ENCODE results near the gene HCK.
"Not testable (repeated sequence)": the region's sequence is repeated elsewhere in the genome, so short reads cannot be mapped to it uniquely, and the experiment has no call there.

The HCK gene

DNA sequence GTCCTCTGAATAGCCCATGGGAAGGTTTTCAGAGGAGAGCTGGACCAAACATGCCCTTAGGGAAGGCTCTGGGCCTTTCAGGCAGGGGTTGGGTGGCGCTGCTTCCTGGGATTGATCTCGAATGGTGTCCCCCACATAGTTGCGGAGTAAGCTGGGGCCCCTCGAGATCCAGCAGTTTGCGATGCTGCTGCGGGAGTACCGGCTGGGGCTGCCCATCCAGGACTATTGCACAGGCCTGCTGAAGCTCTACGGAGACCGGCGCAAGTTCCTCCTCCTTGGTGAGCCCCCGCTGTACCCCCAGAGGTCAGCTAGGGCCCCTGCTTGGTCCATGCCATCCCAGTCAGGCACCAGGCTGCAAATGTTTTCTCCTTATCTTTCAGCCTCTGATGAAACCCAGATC, 22.5 kb upstream of the HCK start:
- no peak for DNase-seq

DNA sequence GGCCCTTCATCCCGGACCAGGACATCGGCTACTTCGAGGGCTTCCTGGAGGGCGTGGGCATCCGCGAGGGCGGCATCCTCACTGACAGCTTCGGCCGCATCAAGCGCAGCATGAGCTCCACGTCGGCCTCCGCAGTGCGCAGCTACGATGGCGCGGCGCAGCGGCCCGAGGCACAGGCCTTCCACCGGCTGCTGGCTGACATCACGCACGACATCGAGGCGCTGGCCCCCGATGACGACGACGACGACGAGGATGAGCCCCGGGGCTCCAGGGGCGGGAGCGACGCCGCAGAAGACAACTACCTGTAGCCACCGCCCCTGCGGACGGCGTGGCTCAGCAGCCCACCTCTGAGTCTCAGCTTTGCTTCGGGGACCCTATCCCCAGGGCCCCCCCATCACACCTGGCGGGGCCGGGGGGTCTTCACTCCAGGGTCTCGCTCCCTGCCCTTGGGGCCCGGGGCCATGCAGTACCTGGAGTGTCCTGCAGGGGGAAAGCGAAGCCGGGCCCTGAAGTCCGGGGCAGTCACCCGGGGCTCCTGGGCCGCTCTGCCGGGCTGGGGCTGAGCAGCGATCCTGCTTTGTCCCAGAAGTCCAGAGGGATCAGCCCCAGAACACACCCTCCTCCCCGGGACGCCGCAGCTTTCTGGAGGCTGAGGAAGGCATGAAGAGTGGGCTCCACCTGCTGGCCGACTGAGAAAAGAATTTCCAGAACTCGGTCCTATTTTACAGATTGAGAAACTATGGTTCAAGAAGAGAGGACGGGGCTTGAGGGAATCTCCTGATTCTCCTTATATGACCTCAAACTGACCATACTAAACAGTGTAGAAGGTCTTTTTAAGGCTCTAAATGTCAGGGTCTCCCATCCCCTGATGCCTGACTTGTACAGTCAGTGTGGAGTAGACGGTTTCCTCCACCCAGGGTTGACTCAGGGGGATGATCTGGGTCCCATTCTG, 20.8 kb upstream of the HCK start:
- peak; percentile 50 to 54 for DNase-seq

DNA sequence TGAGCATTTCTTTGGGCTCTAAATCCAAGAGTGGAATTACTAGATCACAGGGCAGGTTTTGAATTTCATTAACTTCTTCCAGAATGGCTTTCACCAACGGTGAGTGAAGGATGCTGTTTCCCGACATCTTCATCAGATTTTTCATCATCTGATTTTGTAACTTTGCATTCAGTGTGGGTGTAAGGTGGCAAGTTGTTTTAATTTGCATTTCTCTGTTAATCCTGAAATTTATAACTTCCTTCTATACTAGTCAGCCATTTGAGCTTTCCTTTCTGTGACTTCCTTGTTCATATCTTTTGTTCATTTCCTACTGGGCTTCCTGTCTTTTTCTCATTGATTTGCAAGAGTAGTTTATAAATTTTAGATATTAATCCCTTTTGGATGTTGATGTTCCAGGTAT, 18.7 kb upstream of the HCK start:
- no peak for DNase-seq

DNA sequence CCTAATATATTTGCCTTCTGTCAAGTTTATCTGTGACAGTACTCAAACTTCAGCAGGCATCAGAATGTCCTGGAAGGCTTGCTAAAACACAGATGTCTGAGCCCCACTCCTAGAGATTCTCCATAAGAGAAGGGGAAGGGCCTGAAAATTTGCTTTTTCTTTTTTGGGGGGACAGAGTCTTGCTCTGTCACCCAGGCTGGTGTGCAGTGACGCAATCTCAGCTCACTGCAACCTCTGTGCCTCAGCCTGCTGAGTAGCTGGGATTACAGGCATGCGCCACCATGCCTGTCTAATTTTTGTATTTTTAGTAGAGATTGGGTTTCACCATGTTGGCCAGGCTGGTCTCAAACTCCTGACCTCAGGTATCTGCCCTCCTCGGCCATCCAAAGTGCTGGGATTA, 18.3 kb upstream of the HCK start:
- DNase-seq: not testable (repeated sequence)

GRCh38 chr20:32034581-32035425, 17.2 kb upstream of the HCK start:
- no peak for DNase-seq

GRCh38 chr20:32035426-32035779, 16.6 kb upstream of the HCK start:
- DNase-seq: no peak

- no peak for DNase-seq
These were observed 15.8 kb upstream of the HCK start for GRCh38 chr20:32036252-32036651.

- DNase-seq: no peak
These were observed 15.1 kb upstream of the HCK start for GRCh38 chr20:32036716-32037485.

GRCh38 chr20:32037929-32038328, 14.1 kb upstream of the HCK start:
- DNase-seq: no peak

DNA sequence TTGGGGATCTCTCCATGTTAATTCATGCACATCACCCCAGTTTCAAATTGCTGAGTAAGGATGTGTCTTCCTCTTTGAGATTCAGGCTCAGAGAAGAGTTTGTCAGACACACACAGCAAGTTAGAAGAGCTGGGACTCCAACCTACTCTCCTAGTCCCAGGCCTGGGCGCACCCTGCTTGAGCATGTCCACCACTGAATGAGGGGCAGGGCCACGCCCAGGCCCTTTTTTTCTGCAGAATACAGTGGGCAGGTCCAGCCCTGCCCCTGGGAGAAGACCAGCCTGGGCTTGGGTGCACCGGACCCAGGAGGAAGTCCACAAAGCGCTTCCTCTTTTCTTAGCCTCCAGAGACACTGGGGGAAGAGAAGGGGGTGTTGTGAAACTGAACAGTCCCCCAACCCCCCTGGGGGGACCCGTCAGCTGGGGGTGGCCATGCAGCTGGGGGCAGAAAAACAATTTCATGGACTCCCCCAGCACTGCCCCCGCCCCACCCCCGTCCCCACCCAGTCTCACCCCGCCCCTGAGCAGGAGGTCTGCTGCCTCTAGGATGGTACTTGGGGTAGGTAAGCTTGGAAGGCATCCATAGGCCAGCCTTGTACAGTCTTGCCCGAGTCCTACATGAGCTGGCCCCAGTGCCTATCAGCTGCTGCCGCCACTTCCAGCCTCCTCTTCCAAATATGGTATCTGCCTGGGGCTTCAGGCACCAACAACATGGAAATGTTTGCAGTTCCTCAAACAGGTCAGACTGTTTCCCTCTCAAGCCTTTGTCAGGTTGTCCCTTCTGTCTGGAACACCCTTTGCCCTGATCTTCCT, 11.7 kb upstream of the HCK start:
- DNase-seq: no peak

- DNase-seq: no peak
These were observed 6.0 kb upstream of the HCK start for GRCh38 chr20:32045999-32046398.

DNA sequence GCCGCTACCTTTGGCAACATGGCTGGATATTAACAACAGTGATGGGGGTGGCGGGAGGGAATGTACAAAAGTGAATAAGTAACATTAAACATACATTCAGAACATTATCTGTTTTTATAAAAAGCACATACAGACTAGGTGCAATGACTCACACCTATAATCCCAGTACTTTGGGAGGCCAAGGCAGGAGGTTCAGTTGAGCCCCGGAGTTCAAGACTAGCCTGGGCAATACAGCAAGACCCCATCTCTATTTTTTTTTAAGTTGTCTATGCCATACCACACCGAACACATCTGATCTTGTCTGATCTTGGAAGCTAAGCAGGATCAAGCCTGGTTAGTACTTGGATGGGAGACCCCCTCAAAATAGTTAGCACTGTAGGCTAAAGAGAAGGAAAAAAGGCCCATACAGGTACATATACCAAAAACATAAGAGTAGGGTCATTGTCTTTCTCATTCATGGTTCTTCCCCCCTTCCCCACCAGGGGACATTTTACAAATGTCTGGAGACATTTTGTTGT, 1.7 kb upstream of the HCK start:
- no peak for DNase-seq

DNA sequence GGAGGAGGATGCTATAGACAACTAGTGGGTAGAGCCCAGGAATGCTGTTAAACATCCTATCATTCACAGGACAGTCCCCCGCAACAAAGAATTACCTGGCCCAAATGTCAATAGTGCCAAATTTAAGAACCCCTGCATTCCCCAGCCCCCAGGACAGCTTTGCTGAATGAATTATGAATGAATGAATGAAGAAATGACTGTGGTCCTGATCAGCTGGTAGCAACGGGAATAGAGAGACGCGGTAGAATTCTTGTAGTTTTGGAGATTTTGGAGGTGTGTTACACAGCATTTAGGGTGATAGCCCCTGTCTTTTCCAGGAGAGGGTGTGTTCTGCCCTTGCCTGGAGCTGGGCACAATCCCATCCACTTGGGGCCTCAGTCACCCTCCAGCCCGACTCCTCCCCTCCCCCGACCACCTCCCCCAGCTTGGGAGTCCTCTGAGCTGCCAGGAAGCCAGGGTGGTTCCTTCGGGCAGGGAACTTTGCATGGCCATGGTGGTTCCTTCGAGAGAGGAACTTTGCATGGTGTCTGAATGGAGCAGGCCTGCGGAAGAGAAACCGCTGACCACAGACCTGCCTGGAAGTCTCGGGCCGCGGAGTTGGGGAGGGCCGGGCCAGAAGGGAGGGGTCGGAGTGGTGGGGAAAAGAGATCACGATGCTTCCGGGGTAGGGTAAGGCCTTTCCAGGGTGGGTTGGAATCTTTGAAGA, 1.0 kb upstream of the HCK start:
- no peak for DNase-seq

DNA sequence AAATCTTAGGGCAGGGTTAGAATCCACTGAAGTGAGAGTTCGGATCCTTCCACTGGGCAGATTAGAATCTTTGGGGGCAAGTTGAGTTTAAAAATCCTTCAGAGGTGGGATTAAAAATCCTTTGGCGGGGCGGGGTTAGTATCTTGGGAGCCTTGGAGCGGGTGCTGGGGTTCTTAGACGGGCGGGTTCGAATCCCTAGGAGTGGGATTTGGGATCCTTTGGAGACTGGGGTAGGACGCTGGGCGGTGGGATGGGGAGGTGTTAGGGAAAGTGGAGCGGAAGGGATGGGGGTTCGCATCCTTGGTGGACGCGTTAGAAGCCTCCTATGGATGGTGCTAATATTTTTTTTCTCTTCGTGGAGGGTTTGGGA, 337 bp upstream of the HCK start:
- DNase-seq: no peak

DNA sequence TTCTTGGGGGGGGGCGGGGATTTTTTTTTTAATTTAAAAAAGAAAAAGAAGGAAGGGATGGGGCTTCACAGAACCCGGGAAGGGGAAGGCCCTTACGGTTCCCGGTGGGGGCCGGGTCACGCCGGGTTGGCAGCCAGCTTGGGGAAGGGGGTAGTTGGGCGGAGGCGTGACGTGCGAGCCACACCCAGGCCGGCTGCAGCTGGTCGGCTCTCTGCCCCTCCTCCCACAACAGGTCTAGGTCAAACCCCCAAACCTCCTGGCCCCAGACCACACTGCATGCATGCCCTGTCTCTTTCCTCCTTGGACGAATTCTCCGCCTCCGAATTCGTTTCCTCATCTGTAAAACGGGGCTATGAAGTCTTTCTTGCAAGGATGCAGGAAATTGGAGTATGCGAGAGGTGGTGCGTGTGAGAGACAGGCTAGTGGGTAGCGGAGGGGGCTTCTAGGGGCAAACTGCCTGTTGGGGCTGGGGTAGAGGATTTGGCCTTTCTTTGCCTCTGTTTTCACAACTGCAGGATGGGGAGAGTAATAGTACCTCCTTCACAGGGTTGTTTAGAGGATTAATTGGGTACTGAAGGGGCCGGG, 828 bp downstream of the HCK start:
- DNase-seq: no peak

- no peak for DNase-seq
These were observed 1.6 kb downstream of the HCK start for GRCh38 chr20:32053648-32054047.

DNA sequence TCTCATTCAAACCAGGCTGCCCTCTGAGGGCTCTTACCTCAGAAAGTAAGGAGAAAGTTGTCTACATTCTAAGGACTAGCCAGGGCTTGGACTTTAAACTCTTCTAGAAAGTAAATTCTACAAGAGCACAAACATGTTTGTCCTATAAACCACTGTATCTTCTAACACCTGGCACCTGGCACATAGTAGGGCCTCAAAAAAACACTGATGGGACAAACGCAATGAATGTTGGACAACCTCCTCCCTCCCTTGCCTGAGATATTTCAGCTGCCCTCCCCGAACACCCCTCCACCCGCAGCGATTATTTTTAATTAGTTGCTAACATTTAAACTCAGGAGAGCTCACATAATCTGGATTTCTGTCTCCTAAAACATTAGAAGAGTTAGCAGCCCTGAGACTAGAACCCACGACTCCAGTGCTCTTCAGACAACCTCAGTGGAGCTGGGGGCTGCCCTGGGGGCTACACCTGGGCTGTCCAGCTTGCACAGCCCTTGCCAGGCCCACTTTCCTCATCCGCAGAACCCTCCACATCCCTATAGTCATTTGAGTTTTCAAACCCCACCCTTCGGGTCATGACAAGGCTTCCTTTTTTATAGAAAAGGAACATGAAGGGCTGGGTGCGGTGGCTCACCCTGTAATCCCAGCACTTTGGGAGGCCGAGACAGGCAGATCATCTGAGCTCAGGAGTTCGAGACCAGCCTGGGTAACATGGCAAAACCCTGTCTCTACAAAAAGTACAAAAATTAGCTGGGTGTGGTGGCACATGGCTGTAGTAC, 4.9 kb downstream of the HCK start:
- no peak for DNase-seq

GRCh38 chr20:32057656-32058184, 5.7 kb downstream of the HCK start:
- no peak for DNase-seq

DNA sequence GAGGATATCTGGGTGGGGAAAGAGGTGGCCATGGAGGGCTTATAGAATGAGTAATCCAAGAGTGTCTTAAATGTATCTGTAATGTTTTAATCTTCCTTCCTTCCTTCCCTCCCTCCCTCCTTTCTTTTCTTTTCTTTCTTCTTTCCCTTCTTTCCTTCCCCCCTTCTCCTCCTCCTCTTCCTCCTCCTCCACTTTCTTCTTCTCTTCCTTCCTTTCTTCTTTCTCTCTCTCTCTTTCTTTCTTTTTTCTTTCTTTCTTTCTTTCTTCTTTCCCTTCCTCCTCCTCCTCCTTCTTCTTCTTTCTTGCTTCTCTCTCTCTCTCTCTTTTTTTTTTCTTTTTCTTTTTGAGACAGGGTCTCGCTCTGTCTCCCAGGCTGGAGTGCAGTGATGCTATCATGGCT, 7.1 kb downstream of the HCK start:
- DNase-seq: no peak

- no peak for DNase-seq
These were observed 10.7 kb downstream of the HCK start for GRCh38 chr20:32062776-32063170.
